Midbrain (tissue), 1 donor: ENCODE results near the gene HEXIM2.
"Not testable (repeated sequence)": the region's sequence is repeated elsewhere in the genome, so short reads cannot be mapped to it uniquely, and the experiment has no call there.

Experiments used
- DNase-seq: peaks from one replicate; lab custom pipeline; 2025; lab: John Stamatoyannopoulos, UW

HEXIM2 gene, protein sequence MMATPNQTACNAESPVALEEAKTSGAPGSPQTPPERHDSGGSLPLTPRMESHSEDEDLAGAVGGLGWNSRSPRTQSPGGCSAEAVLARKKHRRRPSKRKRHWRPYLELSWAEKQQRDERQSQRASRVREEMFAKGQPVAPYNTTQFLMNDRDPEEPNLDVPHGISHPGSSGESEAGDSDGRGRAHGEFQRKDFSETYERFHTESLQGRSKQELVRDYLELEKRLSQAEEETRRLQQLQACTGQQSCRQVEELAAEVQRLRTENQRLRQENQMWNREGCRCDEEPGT

DNA sequence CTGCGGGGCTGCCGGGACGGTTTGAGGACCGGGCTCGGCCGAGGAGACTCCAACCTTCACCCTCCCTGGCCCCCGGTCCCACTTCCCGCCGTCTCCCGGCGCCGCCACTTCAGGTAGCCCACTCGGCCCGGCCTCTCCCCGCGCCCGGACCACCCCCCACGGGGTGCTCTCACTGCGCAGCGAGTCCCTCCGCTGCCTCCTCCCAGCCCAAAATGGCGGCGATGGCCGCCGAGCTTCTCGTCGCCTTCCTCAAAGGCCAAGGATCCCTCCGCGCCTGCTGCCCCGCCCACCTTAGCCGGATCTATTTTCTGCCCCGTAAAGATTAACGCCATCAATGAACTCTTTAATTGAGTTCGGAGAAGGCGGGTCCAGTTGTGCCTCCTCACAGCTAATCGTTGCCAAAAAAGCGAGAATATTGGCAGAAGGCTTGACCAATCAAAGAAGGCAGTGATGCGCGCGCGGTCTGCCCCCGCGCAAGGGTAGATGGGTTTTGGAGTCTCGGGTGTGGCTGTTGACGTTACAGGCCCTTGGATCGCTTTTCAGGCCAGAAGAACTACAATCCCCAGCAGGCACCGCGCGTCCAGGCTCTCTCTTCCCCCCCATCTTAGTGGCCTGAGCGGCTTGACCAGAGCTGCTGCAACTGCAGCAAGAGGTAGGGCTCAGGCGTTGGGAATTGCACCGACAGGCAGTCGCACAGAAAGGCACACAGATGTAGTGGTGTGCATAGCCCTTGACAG lies at the start of gene HEXIM2:
Gene HEXIM2 (plus strand): TSS at position 588 of the 737 bp plus-strand sequence. CDS start 919 bp downstream, outside the sequence.
- peak; percentile 100 for DNase-seq

GRCh38 chr17:45112559-45113423 lies 48.9 kb upstream of the HEXIM2 start:
- DNase-seq = no peak

GRCh38 chr17:45113424-45113754 lies 48.3 kb upstream of the HEXIM2 start:
- no peak for DNase-seq

DNA sequence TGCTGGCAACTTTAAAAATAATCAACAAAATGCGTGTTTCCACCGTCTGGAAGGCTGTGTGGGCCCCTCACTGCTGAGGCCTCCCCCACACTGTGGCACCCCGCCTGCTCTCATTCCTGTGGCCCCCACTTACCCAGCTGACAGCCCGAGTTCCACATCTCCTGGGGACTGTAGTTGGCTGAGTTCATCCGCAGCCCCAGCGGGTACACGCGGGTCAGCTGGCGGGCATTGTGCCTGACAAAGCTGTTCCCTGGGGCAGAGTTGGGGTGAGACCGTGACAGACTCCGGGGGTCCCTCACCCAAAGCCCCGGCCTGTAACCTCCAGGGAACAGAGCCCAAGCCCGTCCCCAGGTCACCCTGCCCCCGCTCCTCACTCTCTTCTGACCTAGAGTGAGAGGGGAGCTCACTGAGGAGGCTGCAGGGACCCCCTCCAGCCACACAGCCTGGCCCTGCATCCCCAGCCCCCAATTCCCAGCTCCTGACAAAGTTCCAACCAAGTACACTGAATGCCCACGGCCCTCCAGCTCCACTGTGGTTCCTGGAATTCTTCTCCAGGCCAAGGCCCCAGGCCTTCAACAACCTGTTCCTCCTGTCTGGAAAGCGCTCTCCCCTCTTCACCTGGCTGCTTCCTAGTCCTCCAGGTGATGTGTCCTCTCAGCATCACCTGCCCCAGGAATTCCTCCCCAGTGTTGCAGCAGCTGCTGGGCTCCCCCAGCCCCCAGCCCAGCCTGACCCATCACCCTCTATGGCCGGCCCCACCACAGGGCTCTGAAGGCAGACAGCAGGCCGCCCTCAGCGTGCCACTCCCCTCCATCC lies 47.4 kb upstream of the HEXIM2 start:
- no peak for DNase-seq

DNA sequence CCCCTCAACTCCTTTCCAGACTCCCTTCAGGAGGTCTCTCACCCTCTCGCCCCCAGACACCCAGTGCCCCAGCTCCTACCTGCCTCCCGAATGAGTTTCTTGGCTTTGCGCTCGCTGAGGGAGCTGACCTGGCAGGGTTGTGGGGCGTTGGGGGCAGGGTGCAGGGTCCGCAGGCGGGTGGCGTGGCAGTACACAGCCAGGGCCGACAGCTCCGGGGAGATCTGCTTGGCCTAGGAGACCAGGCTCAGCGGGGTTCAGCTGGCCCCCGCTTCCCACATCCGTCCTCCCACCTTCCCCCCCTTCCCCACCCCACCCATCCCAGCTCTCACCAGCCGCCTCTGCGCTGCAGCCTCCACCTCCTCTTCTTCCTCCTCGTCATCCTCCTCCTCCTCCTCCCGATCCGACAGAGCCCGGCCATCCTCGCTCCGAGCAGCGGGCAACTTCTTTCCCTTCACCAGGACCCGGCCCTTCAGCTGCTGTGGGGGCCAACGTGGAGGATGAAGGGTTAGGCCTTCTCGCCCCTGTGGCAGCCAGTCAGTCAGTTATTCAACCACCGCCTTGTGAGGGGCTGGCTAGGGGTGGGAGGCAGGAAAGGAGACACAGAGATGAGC lies 46.6 kb upstream of the HEXIM2 start:
- no peak for DNase-seq

DNA sequence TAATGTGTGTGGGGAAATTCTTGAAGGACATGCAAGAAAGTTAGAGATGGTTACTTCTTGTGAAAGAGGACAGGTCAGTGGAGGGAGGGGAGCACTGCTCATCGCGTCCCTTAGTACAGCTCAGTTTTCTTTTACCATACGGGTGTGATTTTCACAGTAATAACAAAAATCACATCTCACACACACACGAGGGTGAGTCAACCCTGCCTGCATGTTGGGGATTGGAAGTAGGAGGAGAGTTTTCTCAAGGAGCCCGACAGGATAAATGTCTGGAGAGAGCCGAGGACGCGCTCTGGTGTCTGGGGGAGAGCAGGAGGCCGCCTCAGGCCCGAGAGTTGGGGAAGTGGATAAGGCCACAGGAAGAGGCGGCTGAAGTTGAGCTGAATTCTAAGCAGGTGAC lies 45.8 kb upstream of the HEXIM2 start:
- no peak for DNase-seq

DNA sequence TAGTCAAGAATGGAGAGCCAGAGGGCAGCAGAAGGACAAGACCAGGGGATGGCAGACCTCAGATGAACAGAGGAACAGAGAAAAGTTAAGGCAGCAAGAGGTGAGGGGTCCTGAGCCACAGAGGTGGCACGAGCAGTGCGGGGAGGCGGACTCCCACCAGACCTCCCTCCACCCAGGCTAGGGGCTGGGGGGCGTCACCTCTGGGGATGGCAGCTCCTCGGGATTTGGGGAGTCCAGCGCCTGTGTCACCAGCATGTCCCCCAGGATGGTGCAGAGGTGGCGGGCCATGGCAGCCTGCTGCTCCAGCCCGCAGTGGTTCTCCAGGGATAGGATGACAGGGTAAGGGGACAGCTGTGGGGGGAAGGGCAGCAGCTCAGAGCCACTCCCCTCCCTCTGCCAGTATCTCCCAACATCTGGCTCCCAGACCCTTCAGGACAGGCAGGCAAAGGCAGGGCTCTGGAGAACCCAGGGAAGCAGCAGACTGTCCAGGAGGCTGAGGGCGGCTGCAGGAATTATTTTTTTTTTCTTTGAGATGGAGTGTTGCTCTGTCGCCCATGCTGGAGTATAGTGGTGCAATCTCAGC lies 45.1 kb upstream of the HEXIM2 start:
- no peak for DNase-seq

GRCh38 chr17:45117334-45117733 lies 44.3 kb upstream of the HEXIM2 start:
- no peak for DNase-seq

DNA sequence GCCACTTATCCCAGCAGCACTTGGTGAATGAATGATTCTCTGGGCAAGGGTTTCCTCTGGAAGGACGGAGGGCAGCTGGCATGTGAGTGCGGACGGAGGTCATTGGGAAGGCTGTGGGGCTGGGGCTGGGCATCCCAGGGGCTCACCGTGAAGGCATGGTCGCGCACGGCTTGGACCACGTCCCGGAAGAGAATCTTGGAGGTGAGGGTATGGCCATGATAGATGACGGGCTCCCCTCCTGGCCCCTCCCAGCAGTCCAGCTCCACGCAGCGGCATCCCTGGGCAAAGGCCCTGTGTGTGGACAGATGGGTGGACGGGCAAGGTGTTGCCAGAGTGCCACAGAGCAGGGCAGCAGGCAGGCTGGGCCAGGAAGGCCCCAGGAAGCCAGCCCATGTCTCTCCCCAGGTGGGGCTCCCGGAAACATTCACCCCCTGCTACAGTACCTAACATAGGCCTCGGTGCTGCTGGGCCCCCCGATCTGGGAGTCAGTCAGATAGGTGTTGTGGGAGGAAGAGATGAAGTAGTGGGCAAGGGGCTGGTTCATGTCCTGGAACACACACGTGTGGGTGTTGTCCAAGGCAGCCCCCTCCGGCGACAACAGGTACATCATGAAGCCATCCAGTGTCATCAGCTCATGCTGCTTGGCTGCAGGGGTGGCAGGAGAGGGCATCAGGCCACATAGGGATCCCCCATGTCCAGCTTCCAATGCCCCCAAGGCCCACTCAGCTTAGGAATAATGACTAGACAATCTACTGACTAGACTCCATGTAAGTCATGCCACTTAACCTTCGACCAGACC lies 43.6 kb upstream of the HEXIM2 start:
- DNase-seq = no peak

DNA sequence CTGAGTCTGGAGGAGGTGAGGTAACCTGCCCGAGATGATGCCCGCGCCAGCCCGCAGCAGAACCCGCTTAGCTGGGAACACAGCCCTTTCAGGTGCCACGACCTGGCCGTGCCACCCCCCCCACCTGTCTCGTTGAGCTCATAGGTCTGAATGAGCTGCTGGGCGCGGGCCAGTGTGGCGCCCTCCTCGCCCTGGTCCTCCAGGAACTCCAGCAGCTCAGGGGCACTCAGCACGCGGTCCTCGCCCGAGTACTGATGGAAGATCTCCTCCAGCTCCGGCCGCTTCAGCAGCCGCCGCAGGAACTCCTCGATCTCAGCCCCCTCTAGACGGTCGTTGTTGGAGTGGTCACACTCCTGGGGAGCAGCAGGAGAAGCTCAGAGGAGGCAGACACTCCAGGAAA lies 43.0 kb upstream of the HEXIM2 start:
- DNase-seq = no peak

DNA sequence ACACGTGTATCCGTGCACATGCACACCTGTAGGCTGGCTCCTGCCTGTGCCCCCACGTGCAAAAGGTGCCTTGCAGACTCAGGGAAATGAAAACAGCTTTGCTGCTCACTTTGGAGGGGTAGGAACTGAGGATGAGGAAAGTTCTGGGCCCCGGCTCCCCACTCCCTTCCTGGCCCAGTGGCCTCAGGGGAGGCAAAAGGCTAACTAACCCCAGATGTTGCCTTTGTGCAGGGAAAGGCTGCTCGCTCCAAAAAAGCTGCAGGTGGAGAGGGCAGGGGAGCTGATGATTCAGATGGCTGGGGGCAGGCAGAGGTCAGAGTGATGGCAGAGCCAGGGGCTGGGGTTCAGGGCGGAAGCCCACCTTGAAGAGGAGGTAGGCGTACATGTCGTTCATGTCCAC lies 41.7 kb upstream of the HEXIM2 start:
- no peak for DNase-seq

DNA sequence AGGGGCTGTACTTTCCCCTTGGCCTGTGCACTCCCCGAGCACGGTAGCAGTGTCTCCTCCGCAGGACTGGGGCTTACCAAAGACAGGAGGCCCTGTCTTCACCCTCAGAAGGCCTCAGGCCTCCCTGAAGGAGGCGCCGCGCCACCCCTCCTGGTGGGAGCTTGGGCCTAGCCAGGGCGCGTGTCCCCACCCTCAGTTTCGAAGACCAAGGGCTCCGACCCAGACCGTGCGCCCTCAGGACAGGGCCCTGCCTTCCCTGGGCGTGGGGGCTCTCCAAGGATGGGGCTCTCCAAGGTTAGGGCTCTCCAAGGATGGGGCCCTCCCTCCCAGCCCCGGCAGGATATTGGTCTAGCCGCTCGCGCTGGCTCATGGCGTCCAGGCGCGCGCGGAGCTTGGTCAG lies 41.1 kb upstream of the HEXIM2 start:
- no peak for DNase-seq

DNA sequence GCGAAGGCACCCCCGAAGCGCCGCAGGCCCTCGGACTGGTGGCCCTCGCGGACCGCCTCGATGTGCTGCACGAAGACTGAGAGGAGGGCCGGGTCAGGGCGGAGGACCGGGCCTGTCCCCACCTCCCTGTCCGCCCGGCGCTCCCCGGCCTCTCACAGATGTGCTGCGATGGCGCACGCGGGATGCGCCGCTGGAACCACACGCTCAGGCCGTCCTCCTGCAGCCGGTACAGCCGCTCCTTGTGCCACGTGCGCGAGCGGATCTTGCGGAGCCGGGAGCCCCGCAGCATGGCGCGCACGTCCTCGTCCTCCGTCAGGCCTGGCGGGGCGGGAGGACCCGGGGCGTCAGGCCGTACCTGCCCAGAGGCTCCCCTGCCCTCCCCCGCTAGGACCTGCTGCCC lies 40.6 kb upstream of the HEXIM2 start:
- DNase-seq = no peak

DNA sequence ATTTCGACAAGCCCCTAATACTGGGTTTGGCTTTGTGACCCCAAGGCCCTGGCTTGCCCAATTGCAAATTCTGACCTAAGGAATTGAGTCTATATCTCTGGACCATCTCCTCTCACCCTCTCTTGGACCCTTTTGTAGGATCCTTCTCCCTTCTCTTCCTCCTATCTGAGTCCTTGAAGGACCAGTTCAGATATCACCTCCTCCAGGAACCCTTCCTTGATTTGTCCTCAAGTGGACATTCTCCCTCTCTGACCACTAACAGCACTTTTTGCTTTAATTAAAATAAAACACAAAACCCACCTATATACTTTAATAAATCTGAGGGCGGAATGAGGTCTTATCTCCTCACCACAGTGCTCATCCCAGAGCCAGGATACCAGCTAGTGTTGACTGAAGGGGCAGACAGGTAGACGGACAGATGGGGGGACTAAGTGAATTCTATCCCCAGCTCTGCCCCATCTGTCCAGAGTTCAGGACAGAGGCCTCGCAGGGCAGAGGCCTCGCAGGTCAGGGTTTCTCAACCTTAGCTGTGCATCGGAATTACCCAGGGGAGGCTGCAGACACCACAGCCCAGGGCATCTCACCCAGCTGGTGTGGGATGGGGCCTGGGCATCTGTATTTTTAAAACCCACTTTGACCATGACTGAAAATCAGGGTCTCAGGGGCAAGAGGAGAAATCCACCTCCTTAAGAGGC lies 38.5 kb upstream of the HEXIM2 start:
- no peak for DNase-seq

DNA sequence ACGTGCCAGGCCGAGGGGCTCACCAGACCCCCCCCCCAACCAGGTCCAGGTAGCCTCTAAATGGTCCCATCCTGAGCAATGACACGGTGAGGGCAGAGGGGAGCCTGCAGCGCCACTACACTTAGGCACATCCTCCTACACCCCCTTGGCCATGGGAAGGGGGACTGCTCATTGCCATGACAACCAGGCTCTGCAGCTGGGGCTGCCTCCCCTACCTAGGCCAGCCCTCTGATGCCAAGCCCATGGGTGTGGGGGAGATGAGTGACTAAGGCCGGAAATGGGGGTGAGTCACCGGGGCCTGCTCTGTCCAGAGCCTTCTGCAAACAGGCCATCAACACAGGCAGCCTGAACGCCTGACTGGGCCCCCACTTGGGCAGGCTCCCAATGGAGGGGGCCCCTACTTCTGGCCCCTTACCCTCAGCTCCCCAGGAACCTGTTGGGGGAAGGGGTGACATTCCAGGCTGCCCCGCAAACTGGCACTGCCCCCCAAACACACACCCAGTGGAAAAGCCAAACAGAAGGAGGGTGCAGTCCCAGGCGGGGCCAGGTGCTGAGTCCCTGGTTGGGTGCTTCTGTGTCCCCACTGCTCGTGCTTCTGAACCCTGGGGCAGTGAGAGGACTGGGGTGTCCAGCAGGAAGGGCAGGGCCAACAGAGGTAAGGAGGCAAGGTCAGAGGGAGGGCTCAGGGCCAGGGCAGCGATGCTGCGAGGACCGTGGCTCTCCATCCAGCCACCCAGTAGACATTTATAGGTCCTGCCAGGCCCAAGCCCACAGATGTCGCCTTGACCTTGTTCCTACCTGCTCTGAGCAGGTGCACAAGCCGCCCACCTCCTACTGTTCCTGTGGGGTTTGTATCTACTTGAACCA lies 37.5 kb upstream of the HEXIM2 start:
- DNase-seq = no peak

DNA sequence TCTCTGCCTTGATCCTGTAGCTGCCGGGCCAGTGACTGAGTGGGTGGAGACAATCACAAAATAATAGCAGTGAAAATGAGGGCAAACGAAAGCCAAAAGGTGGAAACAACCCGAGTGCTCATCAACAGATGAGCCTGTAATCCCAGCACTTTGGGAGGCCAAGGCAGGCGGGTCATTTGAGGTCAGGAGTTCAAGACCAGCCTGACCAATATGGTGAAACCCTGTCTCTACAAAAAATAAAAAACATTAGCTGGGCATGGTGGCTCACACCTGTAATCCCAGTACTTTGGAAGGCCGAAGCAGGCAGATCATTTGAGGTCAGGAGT lies 36.9 kb upstream of the HEXIM2 start:
- not testable (repeated sequence) for DNase-seq

- DNase-seq = no peak
Measured at GRCh38 chr17:45125509-45125908, 36.2 kb upstream of the HEXIM2 start.

GRCh38 chr17:45127207-45127547 lies 34.5 kb upstream of the HEXIM2 start:
- DNase-seq = no peak
